Vagina (tissue), 2 donors: ENCODE results near the gene CELF1. TPM values are rescaled to one million over a fixed set of nuclear protein-coding genes. Genes with fewer than 3 reads are reported as not detected.

Experiments used
- DNase-seq, 2 donors: peaks; one replicate each; pipeline ENCODE4 v3.0.0-alpha.2; 2017; ENCODE audit errors: extremely low spot score in 2 of 2
- H3K27ac ChIP-seq: fragments of 200-600 bp; sonication (generic); one replicate; pipeline ENCODE4 v1.5.1; 2019
- H3K27me3 ChIP-seq: fragments of 200-600 bp; sonication (generic); one replicate; pipeline ENCODE4 v1.5.1; 2019
- H3K36me3 ChIP-seq, 2 donors: fragments of 200-600 bp; sonication (generic); one replicate each; pipeline ENCODE4 v1.5.1; 2017 to 2019
- H3K4me1 ChIP-seq: fragments of 200-600 bp; sonication (generic); one replicate; pipeline ENCODE4 v1.5.1; 2019
- H3K4me3 ChIP-seq, 2 donors: fragments of 200-600 bp; sonication (generic); 1 replicate in 1 of 2; 2 replicates in 1 of 2; pipeline ENCODE4 v1.5.1; 2016 to 2019
- H3K9me3 ChIP-seq: fragments of 200-600 bp; sonication (generic); one replicate; pipeline ENCODE4 v1.5.1; 2019
- CTCF ChIP-seq, 3 experiments: fragments of 450-650 bp in 2 of 3; fragments of 200-600 bp in 1 of 3; sonication (generic) in 1 of 3; IDR thresholded peaks; one replicate each; pipeline ENCODE4 v1.5.1; 2017 to 2019; ENCODE audit warnings: antibody characterized with exemption in 3 of 3, mild to moderate bottlenecking in 2 of 3, moderate library complexity in 2 of 3
- POLR2A ChIP-seq, 2 donors: fragments of 450-650 bp; IDR thresholded peaks; one replicate each; pipeline ENCODE4 v1.6.1; 2017; ENCODE audit warnings: antibody characterized with exemption in 2 of 2, mild to moderate bottlenecking in 2 of 2, moderate library complexity in 2 of 2
- POLR2AphosphoS5 ChIP-seq, 2 donors: sonication (generic); formaldehyde crosslinking; IDR thresholded peaks; one replicate each; pipeline ENCODE4 v1.9.0; 2017; ENCODE audit warnings: antibody characterized with exemption in 2 of 2, mild to moderate bottlenecking in 2 of 2, low read depth in 1 of 2; ENCODE audit not compliant: insufficient read depth in 1 of 2
- intact Hi-C: fragments of 100-400 bp; cut with DNase I; formaldehyde crosslinking; loops from one replicate; pipeline ENCODE4 v1.15.1; 2023
- total RNA-seq: library from RNA; depleted of rRNA; stranded (reverse); fragments of >200 nt; gene quantifications from one replicate; pipeline ENCODE4 v1.2.3, GENCODE V29; 2016

The CELF1 gene
- total RNA-seq, 1 donor from 2014 or later: 100 TPM

- H3K4me3 ChIP-seq: no peak overlapping the region
- no peak overlapping the region for H3K27ac ChIP-seq
- no peaks in the 10 kb centered on the region for H3K27me3 ChIP-seq
- intact Hi-C loops: no loop called here
- TF ChIP-seq CTCF (IDR thresholded peaks at IDR 0.05) (no peak), POLR2A (IDR thresholded peaks at IDR 0.05) (no peak), POLR2AphosphoS5 (IDR thresholded peaks at IDR 0.05; ENCODE audit: insufficient read depth in 1 of 2, low read depth in 1 of 2) (no peak)
- peaks cover 28% of the 10 kb centered on the region for H3K4me1 ChIP-seq
- peaks cover 0 to 47% of the 10 kb centered on the region in 2 donors for H3K36me3 ChIP-seq
- DNase-seq: no peak
- no peaks in the 10 kb centered on the region for H3K9me3 ChIP-seq
Observed at GRCh38 chr11:47573321-47573720, 20.4 kb upstream of the CELF1 start.

- Histone ChIP-seq H3K27me3 (no peaks in the 10 kb centered on the region), H3K36me3 (peaks cover 0 to 47% of the 10 kb centered on the region in 2 donors), H3K27ac (no peak overlapping the region), H3K9me3 (no peaks in the 10 kb centered on the region), H3K4me3 (no peak overlapping the region), H3K4me1 (peaks cover 23% of the 10 kb centered on the region)
- no peak for DNase-seq
- TF ChIP-seq POLR2AphosphoS5 (IDR thresholded peaks at IDR 0.05; ENCODE audit: insufficient read depth in 1 of 2, low read depth in 1 of 2) (no peak), POLR2A (IDR thresholded peaks at IDR 0.05) (no peak), CTCF (IDR thresholded peaks at IDR 0.05) (no peak)
- intact Hi-C loops: no loop called here
Observed at GRCh38 chr11:47572715-47573255, 19.9 kb upstream of the CELF1 start.

GRCh38 chr11:47571895-47572294 lies 19.0 kb upstream of the CELF1 start:
- intact Hi-C loops: no loop called here
- H3K27ac ChIP-seq: no peak overlapping the region
- peaks cover 17% of the 10 kb centered on the region for H3K4me1 ChIP-seq
- no peak overlapping the region for H3K4me3 ChIP-seq
- peaks cover 0 to 47% of the 10 kb centered on the region in 2 donors for H3K36me3 ChIP-seq
- TF ChIP-seq POLR2A (IDR thresholded peaks at IDR 0.05): no peak
- H3K9me3 ChIP-seq: no peaks in the 10 kb centered on the region
- no peaks in the 10 kb centered on the region for H3K27me3 ChIP-seq
- no peak for DNase-seq

- H3K4me3 ChIP-seq: no peak overlapping the region
- no peak for DNase-seq
- peaks cover 0 to 47% of the 10 kb centered on the region in 2 donors for H3K36me3 ChIP-seq
Observed at GRCh38 chr11:47571357-47571729, 18.4 kb upstream of the CELF1 start.

GRCh38 chr11:47570651-47571356 lies 17.9 kb upstream of the CELF1 start:
- H3K27ac ChIP-seq: no peak overlapping the region
- H3K27me3 ChIP-seq: no peaks in the 10 kb centered on the region
- intact Hi-C loops: no loop called here
- no peak overlapping the region for H3K4me3 ChIP-seq
- no peak for DNase-seq
- no peaks in the 10 kb centered on the region for H3K9me3 ChIP-seq
- H3K36me3 ChIP-seq: peaks cover 0 to 47% of the 10 kb centered on the region in 2 donors
- H3K4me1 ChIP-seq: peaks cover 23% of the 10 kb centered on the region
- no peak for TF ChIP-seq POLR2AphosphoS5 (IDR thresholded peaks at IDR 0.05; ENCODE audit: insufficient read depth in 1 of 2, low read depth in 1 of 2)
- no peak for TF ChIP-seq CTCF (IDR thresholded peaks at IDR 0.05)
- TF ChIP-seq POLR2A (IDR thresholded peaks at IDR 0.05): no peak

More at GRCh38 chr11:47571357-47571729, 18.4 kb upstream of the CELF1 start:
- no peaks in the 10 kb centered on the region for H3K9me3 ChIP-seq
- H3K4me1 ChIP-seq: peaks cover 18% of the 10 kb centered on the region
- H3K27me3 ChIP-seq: no peaks in the 10 kb centered on the region
- no peak overlapping the region for H3K27ac ChIP-seq
- TF ChIP-seq POLR2A (IDR thresholded peaks at IDR 0.05) (no peak), CTCF (IDR thresholded peaks at IDR 0.05) (no peak), POLR2AphosphoS5 (IDR thresholded peaks at IDR 0.05; ENCODE audit: insufficient read depth in 1 of 2, low read depth in 1 of 2) (no peak)
- intact Hi-C loops: no loop called here
